GDM1 (cell line): ENCODE results near the gene LRTM2.

Source experiments
- DNase-seq: peaks from one replicate; lab custom pipeline; 2025; lab: John Stamatoyannopoulos, UW

The LRTM2 gene

GRCh38 chr12:1883513-1883912 lies 63.1 kb downstream of the LRTM2 start:
- no peak for DNase-seq

DNA sequence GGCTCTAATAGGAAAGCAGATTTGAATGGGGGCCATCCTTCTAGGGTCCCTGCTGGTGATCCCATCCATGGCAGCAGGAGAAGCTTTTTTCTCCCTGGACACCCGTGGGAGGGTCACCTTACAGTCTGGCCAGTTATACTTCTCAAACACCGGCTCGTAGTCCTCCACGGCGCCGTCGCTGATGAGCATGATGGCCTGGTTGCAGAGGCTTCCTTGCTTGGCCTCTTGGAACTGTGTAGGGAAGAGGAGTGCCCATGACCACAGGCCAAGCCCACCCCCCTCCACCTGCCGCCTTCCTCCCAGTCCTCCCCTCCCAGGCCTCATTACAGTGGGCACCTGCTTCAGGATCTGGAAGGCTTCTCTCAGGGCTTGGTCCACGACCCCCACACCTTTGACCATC lies 64.3 kb downstream of the LRTM2 start:
- no peak for DNase-seq

DNA sequence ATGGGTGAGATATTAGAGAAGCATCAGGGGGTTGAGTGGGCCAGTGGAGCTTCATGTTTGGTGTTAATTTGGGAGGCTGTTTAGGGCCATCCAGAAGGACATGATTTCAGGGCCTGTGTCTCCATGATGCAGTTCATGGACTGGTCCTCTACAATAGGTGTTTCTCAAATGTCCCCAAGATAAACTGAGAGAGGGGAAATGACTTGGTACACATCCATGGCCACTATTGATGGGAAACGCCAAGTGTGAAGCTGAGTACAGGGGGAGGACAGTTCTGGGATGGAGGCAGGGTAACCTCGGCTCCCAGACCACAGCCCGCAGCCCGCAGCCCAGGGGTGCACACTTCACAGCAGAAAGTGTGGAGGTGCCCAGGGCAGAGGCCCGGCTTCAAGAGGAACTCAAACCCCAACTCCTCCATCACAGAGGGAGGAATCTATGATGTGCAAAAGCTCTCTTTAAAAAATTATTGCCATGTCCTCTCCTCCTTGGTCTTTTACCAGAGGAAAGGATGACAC lies 64.8 kb downstream of the LRTM2 start:
- DNase-seq = no peak

GRCh38 chr12:1885599-1886245 lies 65.4 kb downstream of the LRTM2 start:
- no peak for DNase-seq
